Epithelial cell of esophagus (primary cell): Measurements from ENCODE around the gene PILRA.
A peak's percentile ranks its signal among the peaks of the same experiment; 100 is the strongest.
"Not testable (repeated sequence)": the region's sequence is repeated elsewhere in the genome, so short reads cannot be mapped to it uniquely, and the experiment has no call there.

ENCODE experiments used
- DNase-seq: peaks from one replicate; pipeline ENCODE4 v3.0.0; 2010; ENCODE audit warnings: low read depth
- H3K4me3 ChIP-seq: 2 replicates; pipeline ENCODE4 v1.5.1; 2011; ENCODE audit warnings: mild to moderate bottlenecking, low read length, control low read depth
- CTCF ChIP-seq: IDR thresholded peaks from 2 replicates; pipeline ENCODE4 v1.5.1; 2011; ENCODE audit warnings: low read depth, mild to moderate bottlenecking, low read length, control low read depth, inconsistent platforms; ENCODE audit not compliant: insufficient read depth; ENCODE audit errors: missing control alignments

The PILRA gene

GRCh38 chr7:100446040-100446439 is 72.8 kb downstream of the PILRA start:
- no peak overlapping the region for H3K4me3 ChIP-seq
- TF ChIP-seq CTCF, result no peak
- peak; percentile 31 for DNase-seq

GRCh38 chr7:100447363-100447762 is 74.1 kb downstream of the PILRA start:
- H3K4me3 ChIP-seq, DNase-seq: not testable (repeated sequence)

GRCh38 chr7:100449190-100449795 is 76.0 kb downstream of the PILRA start:
- TF ChIP-seq CTCF, result no peak
- no peak overlapping the region for H3K4me3 ChIP-seq
- DNase-seq, result no peak
